HEK293 (cell line): ENCODE results near the gene LDB2.

Experiments used
- CTCF ChIA-PET: fragments of 350-600 bp; formaldehyde crosslinking; extraction: SDS; loops from one replicate; lab custom pipeline; 2021; ENCODE audit warnings: antibody characterized with exemption; lab: Yijun Ruan, JAX
- POLR2A ChIA-PET: fragments of 300-600 bp; formaldehyde crosslinking; extraction: SDS; loops from one replicate; lab custom pipeline; 2020; ENCODE audit warnings: antibody characterized with exemption, inconsistent platforms; lab: Yijun Ruan, JAX
- H3K27ac ChIP-seq: fragments of 200-500 bp; sonication (Bioruptor generic); 2 replicates; pipeline ENCODE4 v1.5.1; 2014; ENCODE audit warnings: low read depth, low read length, control low read depth, inconsistent platforms; ENCODE audit errors: extremely low read depth
- H3K36me3 ChIP-seq, 2 experiments: fragments of 200-500 bp in 1 of 2; sonication (Bioruptor generic) in 1 of 2; 1 replicate in 1 of 2; 2 replicates in 1 of 2; pipeline ENCODE4 v1.5.1; 2014 to 2017; ENCODE audit warnings: inconsistent platforms in 2 of 2, low read length in 2 of 2; ENCODE audit not compliant: control insufficient read depth in 2 of 2, insufficient read depth in 1 of 2
- H3K4me1 ChIP-seq: fragments of 200-500 bp; sonication (Bioruptor generic); 2 replicates; pipeline ENCODE4 v1.5.1; 2014; ENCODE audit warnings: mild to moderate bottlenecking, low read length, inconsistent platforms; ENCODE audit not compliant: control insufficient read depth, insufficient read depth
- H3K4me3 ChIP-seq: 2 replicates; pipeline ENCODE4 v1.5.1; 2011; ENCODE audit warnings: low read depth, mild to moderate bottlenecking, control low read depth, low read length, moderate library complexity
- H3K9me3 ChIP-seq: fragments of 200-500 bp; sonication (Bioruptor generic); 2 replicates; pipeline ENCODE4 v1.5.1; 2014; ENCODE audit warnings: low read depth, low read length, inconsistent platforms; ENCODE audit not compliant: control insufficient read depth, insufficient read depth
- CTCF ChIP-seq: fragments of 450-650 bp; formaldehyde crosslinking; IDR thresholded peaks from 2 replicates; pipeline ENCODE4 v1.5.1; 2016; ENCODE audit warnings: missing biosample characterization, missing genetic modification characterization
- FEZF1 ChIP-seq: fragments of 450-650 bp; formaldehyde crosslinking; IDR thresholded peaks from 2 replicates; pipeline ENCODE4 v1.5.1; 2016; ENCODE audit warnings: missing biosample characterization, missing genetic modification characterization
- OVOL3 ChIP-seq: fragments of 450-650 bp; formaldehyde crosslinking; IDR thresholded peaks from 2 replicates; pipeline ENCODE4 v1.5.1; 2016; ENCODE audit warnings: missing biosample characterization, missing genetic modification characterization
- PRDM10 ChIP-seq: fragments of 450-650 bp; formaldehyde crosslinking; IDR thresholded peaks from 2 replicates; pipeline ENCODE4 v1.5.1; 2016; ENCODE audit warnings: missing biosample characterization, missing genetic modification characterization
- SCRT1 ChIP-seq: fragments of 450-650 bp; formaldehyde crosslinking; IDR thresholded peaks from 2 replicates; pipeline ENCODE4 v1.5.1; 2016; ENCODE audit warnings: missing biosample characterization, missing genetic modification characterization, borderline replicate concordance
- TCF7L2 ChIP-seq: IDR thresholded peaks from 2 replicates; pipeline ENCODE4 v1.6.1; 2011; ENCODE audit warnings: low read depth, mild to moderate bottlenecking, inconsistent platforms, low read length, moderate library complexity, borderline replicate concordance
- ZBTB48 ChIP-seq: fragments of 450-650 bp; formaldehyde crosslinking; IDR thresholded peaks from 2 replicates; pipeline ENCODE4 v1.5.1; 2016; ENCODE audit warnings: missing biosample characterization, missing genetic modification characterization
- ZFP37 ChIP-seq: fragments of 450-650 bp; formaldehyde crosslinking; IDR thresholded peaks from 2 replicates; pipeline ENCODE4 v1.5.1; 2016; ENCODE audit warnings: missing biosample characterization, missing genetic modification characterization
- ZNF350 ChIP-seq: fragments of 450-650 bp; formaldehyde crosslinking; IDR thresholded peaks from 2 replicates; pipeline ENCODE4 v1.5.0; 2017; ENCODE audit warnings: missing biosample characterization, mild to moderate bottlenecking, missing genetic modification characterization
- ZNF37A ChIP-seq: fragments of 450-650 bp; IDR thresholded peaks from 2 replicates; pipeline ENCODE4 v1.5.1; 2018; ENCODE audit warnings: missing biosample characterization, missing genetic modification characterization
- ZNF624 ChIP-seq: fragments of 450-650 bp; formaldehyde crosslinking; IDR thresholded peaks from 2 replicates; pipeline ENCODE4 v1.5.1; 2017; ENCODE audit warnings: missing biosample characterization, missing genetic modification characterization
- ZNF837 ChIP-seq: fragments of 450-650 bp; formaldehyde crosslinking; IDR thresholded peaks from 2 replicates; pipeline ENCODE4 v1.5.1; 2016; ENCODE audit warnings: missing biosample characterization, missing genetic modification characterization
- ZNF843 ChIP-seq: fragments of 450-650 bp; formaldehyde crosslinking; IDR thresholded peaks from 2 replicates; pipeline ENCODE4 v1.5.1; 2016; ENCODE audit warnings: missing biosample characterization, missing genetic modification characterization
- TF ChIP-seq, protein P1 (sequence below): fragments of 450-650 bp; formaldehyde crosslinking; IDR thresholded peaks from 2 replicates; pipeline ENCODE4 v1.5.1; 2016; ENCODE audit warnings: missing biosample characterization, missing genetic modification characterization

The LDB2 gene

DNA sequence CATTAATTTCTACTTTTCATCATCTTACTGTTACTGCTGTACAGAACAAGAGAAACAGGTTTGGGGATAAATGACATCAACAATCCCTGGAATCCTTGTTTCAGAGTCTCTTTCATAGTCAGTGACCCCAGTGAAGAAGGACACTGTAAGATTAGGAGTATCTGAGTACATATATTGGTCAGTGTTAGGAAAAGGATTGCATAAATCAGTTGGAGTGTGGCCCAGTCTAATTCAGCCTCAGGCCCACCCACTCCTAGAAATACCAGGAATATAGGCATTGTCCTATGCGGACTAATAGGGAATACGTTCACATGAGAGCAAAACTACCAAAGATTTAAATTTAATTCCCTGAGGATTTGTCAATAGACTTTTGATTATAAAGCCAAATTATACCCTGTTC lies 237.8 kb downstream of the LDB2 start (continued):
- TF ChIP-seq, protein P1, sequence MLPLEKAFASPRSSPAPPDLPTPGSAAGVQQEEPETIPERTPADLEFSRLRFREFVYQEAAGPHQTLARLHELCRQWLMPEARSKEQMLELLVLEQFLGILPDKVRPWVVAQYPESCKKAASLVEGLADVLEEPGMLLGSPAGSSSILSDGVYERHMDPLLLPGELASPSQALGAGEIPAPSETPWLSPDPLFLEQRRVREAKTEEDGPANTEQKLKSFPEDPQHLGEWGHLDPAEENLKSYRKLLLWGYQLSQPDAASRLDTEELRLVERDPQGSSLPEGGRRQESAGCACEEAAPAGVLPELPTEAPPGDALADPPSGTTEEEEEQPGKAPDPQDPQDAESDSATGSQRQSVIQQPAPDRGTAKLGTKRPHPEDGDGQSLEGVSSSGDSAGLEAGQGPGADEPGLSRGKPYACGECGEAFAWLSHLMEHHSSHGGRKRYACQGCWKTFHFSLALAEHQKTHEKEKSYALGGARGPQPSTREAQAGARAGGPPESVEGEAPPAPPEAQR (tag by site-specific recombination), result no peak
- TF ChIP-seq SCRT1 (tag by site-specific recombination), result no peak
- TF ChIP-seq, all 188 proteins: peak for 0

- Histone ChIP-seq H3K4me3 (no peak overlapping the region), H3K27ac (no peak overlapping the region)
- CTCF ChIA-PET, result interaction anchor here (0.7 kb wide), 1 partner anchor 696 kb away, joined by 3 read pairs; no protein-coding TSS in a partner anchor
- no peak for TF ChIP-seq OVOL3 (tag by site-specific recombination)
- no peak for TF ChIP-seq ZNF843 (tag by site-specific recombination)
- no peak for TF ChIP-seq ZBTB48 (tag by site-specific recombination)
- TF ChIP-seq ZNF837 (tag by site-specific recombination), result no peak
- TF ChIP-seq FEZF1 (tag by site-specific recombination), result no peak
- TF ChIP-seq, all 188 proteins: peak for 0
- no peaks in the 10 kb centered on the region for H3K36me3 ChIP-seq
- POLR2A ChIA-PET, result no interaction called here
- no peaks in the 10 kb centered on the region for H3K9me3 ChIP-seq
- no peaks in the 10 kb centered on the region for H3K4me1 ChIP-seq
Measured at GRCh38 chr4:16659694-16660093, 238.8 kb downstream of the LDB2 start.

GRCh38 chr4:16659079-16659478 lies 239.4 kb downstream of the LDB2 start:
- ChIA-PET CTCF (interaction anchor here (0.6 kb wide), 1 partner anchor 17 kb away, joined by 3 read pairs; no protein-coding TSS in a partner anchor), POLR2A (no interaction called here)
- TF ChIP-seq PRDM10 (tag by site-specific recombination) (no peak), CTCF (no peak), ZNF624 (tag by site-specific recombination) (no peak), TCF7L2 (no peak)
- H3K9me3 ChIP-seq, result no peaks in the 10 kb centered on the region
- no peaks in the 10 kb centered on the region for H3K36me3 ChIP-seq
- H3K4me3 ChIP-seq, result no peak overlapping the region
- H3K4me1 ChIP-seq, result no peaks in the 10 kb centered on the region
- H3K27ac ChIP-seq, result no peak overlapping the region

DNA sequence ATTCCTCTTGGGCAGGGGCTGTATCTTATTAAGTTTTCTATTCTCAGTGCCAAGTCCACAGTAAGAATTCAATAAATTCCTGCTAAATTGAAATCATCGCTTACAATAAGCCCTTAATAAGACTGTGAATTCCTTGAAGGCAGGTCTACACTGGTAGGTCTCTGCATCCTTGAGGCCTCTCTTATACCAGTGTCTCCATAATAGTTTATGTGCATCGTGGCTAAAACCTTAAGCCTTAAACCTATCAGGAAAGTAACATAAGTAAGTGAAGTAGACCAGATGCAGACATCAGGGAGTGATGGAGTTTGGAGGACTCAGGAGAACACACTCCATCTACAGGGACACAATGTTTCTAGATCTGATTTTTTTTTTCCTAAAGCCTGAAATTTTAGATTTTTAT lies 240.3 kb downstream of the LDB2 start:
- CTCF ChIA-PET, result no interaction called here
- no peaks in the 10 kb centered on the region for H3K36me3 ChIP-seq
- no peak overlapping the region for H3K4me3 ChIP-seq
- no peak overlapping the region for H3K27ac ChIP-seq
- POLR2A ChIA-PET, result no interaction called here
- no peak for TF ChIP-seq ZNF350 (tag by site-specific recombination)
- TF ChIP-seq ZNF37A (tag by site-specific recombination), result no peak
- no peak for TF ChIP-seq ZFP37 (tag by site-specific recombination)
- H3K9me3 ChIP-seq, result no peaks in the 10 kb centered on the region
- no peaks in the 10 kb centered on the region for H3K4me1 ChIP-seq
